B cell (primary cell): Measurements from ENCODE around the gene ZNF687.

Experiments used
- EZH2 ChIP-seq: IDR thresholded peaks from 2 replicates; pipeline ENCODE4 v1.6.1; 2012; ENCODE audit warnings: borderline replicate concordance, low read depth, mild to moderate bottlenecking, moderate library complexity, low read length; ENCODE audit not compliant: insufficient read depth, poor library complexity, severe bottlenecking
- TF ChIP-seq, protein P1 (sequence below): fragments of 200-600 bp; IDR thresholded peaks from one replicate; pipeline ENCODE4 v1.8.0; 2022; ENCODE audit warnings: antibody characterized with exemption, mild to moderate bottlenecking

DNA sequence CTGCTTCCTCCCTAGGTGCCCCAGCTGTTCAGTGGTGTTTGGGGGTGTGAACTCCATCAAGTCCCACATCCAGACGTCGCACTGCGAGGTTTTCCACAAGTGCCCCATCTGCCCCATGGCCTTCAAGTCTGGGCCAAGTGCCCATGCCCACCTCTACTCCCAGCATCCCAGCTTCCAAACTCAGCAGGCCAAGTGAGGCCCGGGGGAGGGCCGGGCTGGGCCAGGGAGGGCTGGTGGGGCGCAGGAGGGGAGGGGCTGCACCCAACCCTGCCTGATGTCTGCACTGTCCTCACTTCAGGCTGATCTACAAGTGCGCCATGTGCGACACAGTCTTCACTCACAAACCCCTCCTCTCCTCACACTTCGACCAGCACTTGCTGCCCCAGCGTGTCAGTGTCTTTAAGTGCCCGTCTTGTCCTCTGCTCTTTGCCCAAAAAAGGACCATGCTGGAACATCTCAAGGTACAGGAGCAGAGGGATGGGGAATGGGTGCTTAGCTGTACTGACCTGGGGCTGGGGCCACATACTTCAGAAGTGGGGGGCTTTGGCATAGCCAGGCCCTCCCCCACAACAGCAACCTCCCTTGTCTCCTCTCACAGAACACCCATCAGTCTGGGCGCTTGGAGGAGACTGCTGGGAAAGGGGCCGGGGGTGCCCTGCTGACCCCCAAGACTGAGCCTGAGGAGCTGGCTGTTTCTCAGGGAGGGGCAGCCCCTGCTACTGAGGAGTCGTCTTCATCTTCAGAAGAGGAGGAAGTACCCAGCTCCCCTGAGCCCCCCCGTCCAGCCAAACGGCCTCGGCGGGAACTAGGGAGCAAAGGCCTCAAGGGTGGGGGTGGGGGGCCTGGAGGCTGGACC, 7.2 kb downstream of the ZNF687 start:
- TF ChIP-seq, protein P1, sequence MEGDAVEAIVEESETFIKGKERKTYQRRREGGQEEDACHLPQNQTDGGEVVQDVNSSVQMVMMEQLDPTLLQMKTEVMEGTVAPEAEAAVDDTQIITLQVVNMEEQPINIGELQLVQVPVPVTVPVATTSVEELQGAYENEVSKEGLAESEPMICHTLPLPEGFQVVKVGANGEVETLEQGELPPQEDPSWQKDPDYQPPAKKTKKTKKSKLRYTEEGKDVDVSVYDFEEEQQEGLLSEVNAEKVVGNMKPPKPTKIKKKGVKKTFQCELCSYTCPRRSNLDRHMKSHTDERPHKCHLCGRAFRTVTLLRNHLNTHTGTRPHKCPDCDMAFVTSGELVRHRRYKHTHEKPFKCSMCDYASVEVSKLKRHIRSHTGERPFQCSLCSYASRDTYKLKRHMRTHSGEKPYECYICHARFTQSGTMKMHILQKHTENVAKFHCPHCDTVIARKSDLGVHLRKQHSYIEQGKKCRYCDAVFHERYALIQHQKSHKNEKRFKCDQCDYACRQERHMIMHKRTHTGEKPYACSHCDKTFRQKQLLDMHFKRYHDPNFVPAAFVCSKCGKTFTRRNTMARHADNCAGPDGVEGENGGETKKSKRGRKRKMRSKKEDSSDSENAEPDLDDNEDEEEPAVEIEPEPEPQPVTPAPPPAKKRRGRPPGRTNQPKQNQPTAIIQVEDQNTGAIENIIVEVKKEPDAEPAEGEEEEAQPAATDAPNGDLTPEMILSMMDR, result no peak
- no peak for TF ChIP-seq EZH2
